IMR-90 (cell line): ENCODE data around the gene KIF15. TPM values are rescaled to one million over a fixed set of nuclear protein-coding genes. Genes with fewer than 3 reads are reported as not detected.
A peak's percentile ranks its signal among the peaks of the same experiment; 100 is the strongest.

ENCODE experiments used
- ATAC-seq: fragments of 200-7000 bp; cut with Tn5 transposase; 2 replicates; pipeline ENCODE4 v1.9.1; 2020; ENCODE audit warnings: low read depth, mild to moderate bottlenecking, moderate library complexity
- BruUV-seq: library from RNA; stranded (reverse); fragments of 400-500 nt; replicated peaks from 2 replicates; lab custom pipeline; 2021; lab: Mats Ljungman, UMichigan
- CTCF ChIA-PET: fragments of 300-600 bp; formaldehyde crosslinking; extraction: SDS; loops from one replicate; lab custom pipeline; 2021; ENCODE audit warnings: antibody characterized with exemption; lab: Yijun Ruan, JAX
- POLR2A ChIA-PET: fragments of 300-600 bp; sonication (Branson Sonifier 250); formaldehyde crosslinking; loops from one replicate; lab custom pipeline; 2022; ENCODE audit warnings: antibody characterized with exemption; ENCODE audit not compliant: unreplicated experiment; lab: Charles Lee
- DNase-seq: peaks from one replicate; pipeline ENCODE4 v3.0.0; 2013
- H2AFZ ChIP-seq: replicated peaks from 2 replicates; pipeline ENCODE3; 2013; ENCODE audit warnings: low read length, mild to moderate bottlenecking; ENCODE audit not compliant: poor library complexity
- H2AK5ac ChIP-seq: 2 replicates; pipeline ENCODE4 v1.6.1; 2013; ENCODE audit warnings: low read depth, low read length, inconsistent platforms
- H2AK9ac ChIP-seq: replicated peaks from 2 replicates; pipeline ENCODE3; 2013; ENCODE audit warnings: mild to moderate bottlenecking, low read depth, low read length, moderate library complexity; ENCODE audit not compliant: poor library complexity
- H2BK120ac ChIP-seq: 2 replicates; pipeline ENCODE4 v1.6.1; 2013; ENCODE audit warnings: low read depth, low read length, inconsistent platforms
- H2BK15ac ChIP-seq: 3 replicates; pipeline ENCODE4 v1.6.1; 2013; ENCODE audit warnings: low read depth, low read length, inconsistent platforms
- H2BK20ac ChIP-seq: 2 replicates; pipeline ENCODE4 v1.6.1; 2013; ENCODE audit warnings: low read depth, mild to moderate bottlenecking, inconsistent platforms, low read length, moderate library complexity
- H2BK5ac ChIP-seq: 2 replicates; pipeline ENCODE4 v1.6.1; 2013; ENCODE audit warnings: mild to moderate bottlenecking, low read depth, low read length, inconsistent platforms; ENCODE audit not compliant: poor library complexity, severe bottlenecking
- H3K14ac ChIP-seq: replicated peaks from 2 replicates; pipeline ENCODE4 v1.6.1; 2013; ENCODE audit warnings: low read depth, low read length, inconsistent platforms
- H3K18ac ChIP-seq: 2 replicates; pipeline ENCODE4 v1.6.1; 2013; ENCODE audit warnings: low read depth, low read length, control low read depth
- H3K23ac ChIP-seq: 2 replicates; pipeline ENCODE4 v1.6.1; 2013; ENCODE audit warnings: low read depth, low read length, inconsistent platforms
- H3K27ac ChIP-seq: 2 replicates; pipeline ENCODE4 v1.5.1; 2013; ENCODE audit warnings: mild to moderate bottlenecking, control low read depth, low read length; ENCODE audit not compliant: insufficient read depth
- H3K27me3 ChIP-seq: 2 replicates; pipeline ENCODE4 v1.6.1; 2013; ENCODE audit warnings: low read length; ENCODE audit not compliant: control insufficient read depth, insufficient read depth
- H3K36me3 ChIP-seq: 2 replicates; pipeline ENCODE4 v1.6.1; 2013; ENCODE audit warnings: low read length, mixed read lengths; ENCODE audit not compliant: control insufficient read depth, insufficient read depth
- H3K4ac ChIP-seq: 2 replicates; pipeline ENCODE4 v1.6.1; 2013; ENCODE audit warnings: low read depth, low read length, inconsistent platforms
- H3K4me1 ChIP-seq: 2 replicates; pipeline ENCODE4 v1.6.1; 2013; ENCODE audit warnings: low read length, mixed read lengths; ENCODE audit not compliant: control insufficient read depth, insufficient read depth
- H3K4me2 ChIP-seq: 2 replicates; pipeline ENCODE4 v1.6.1; 2013; ENCODE audit warnings: low read depth, mild to moderate bottlenecking, control low read depth, low read length, moderate library complexity
- H3K4me3 ChIP-seq: 2 replicates; pipeline ENCODE4 v1.5.1; 2013; ENCODE audit warnings: low read depth, mild to moderate bottlenecking, control low read depth, low read length, moderate library complexity; ENCODE audit not compliant: insufficient read depth
- H3K56ac ChIP-seq: 2 replicates; pipeline ENCODE4 v1.6.1; 2013; ENCODE audit warnings: low read length, inconsistent platforms; ENCODE audit not compliant: insufficient read depth; ENCODE audit errors: extremely low read depth
- H3K79me1 ChIP-seq, 2 experiments: 2 replicates each; pipeline ENCODE4 v1.6.1; 2013; ENCODE audit warnings: low read length in 2 of 2, inconsistent platforms in 1 of 2, low read depth in 1 of 2
- H3K9ac ChIP-seq: 2 replicates; pipeline ENCODE4 v1.6.1; 2013; ENCODE audit warnings: low read depth, low read length, control low read depth
- H3K9me1 ChIP-seq: 2 replicates; pipeline ENCODE4 v1.6.1; 2013; ENCODE audit warnings: low read length, inconsistent platforms; ENCODE audit not compliant: insufficient read depth
- H3K9me3 ChIP-seq: 2 replicates; pipeline ENCODE4 v1.6.1; 2013; ENCODE audit warnings: low read length; ENCODE audit not compliant: control insufficient read depth, insufficient read depth
- H4K20me1 ChIP-seq: 2 replicates; pipeline ENCODE4 v1.6.1; 2013; ENCODE audit warnings: low read length, inconsistent platforms; ENCODE audit not compliant: insufficient read depth
- H4K5ac ChIP-seq: 2 replicates; pipeline ENCODE4 v1.6.1; 2013; ENCODE audit warnings: mild to moderate bottlenecking, low read depth, low read length, control low read depth
- H4K8ac ChIP-seq, 2 experiments: 2 replicates each; pipeline ENCODE4 v1.6.1; 2013; ENCODE audit warnings: low read depth in 2 of 2, low read length in 2 of 2, control low read depth in 1 of 2, inconsistent platforms in 1 of 2
- H4K91ac ChIP-seq: 2 replicates; pipeline ENCODE4 v1.6.1; 2013; ENCODE audit warnings: low read depth, low read length, inconsistent platforms; ENCODE audit not compliant: insufficient read depth
- BHLHE40 ChIP-seq: fragments of 150-350 bp; IDR thresholded peaks from 2 replicates; pipeline ENCODE4 v1.6.1; 2016; ENCODE audit warnings: mild to moderate bottlenecking, low read depth, low read length
- CEBPB ChIP-seq: IDR thresholded peaks from 2 replicates; pipeline ENCODE4 v1.6.1; 2012; ENCODE audit warnings: low read depth, low read length, improper control_type of control experiment
- CHD1 ChIP-seq: IDR thresholded peaks from 2 replicates; pipeline ENCODE4 v1.6.1; 2012; ENCODE audit warnings: low read depth, low read length, improper control_type of control experiment
- MAZ ChIP-seq: IDR thresholded peaks from 2 replicates; pipeline ENCODE4 v1.6.1; 2012; ENCODE audit warnings: low read depth, mild to moderate bottlenecking, low read length, improper control_type of control experiment, moderate library complexity, borderline replicate concordance
- NFE2L2 ChIP-seq: fragments of 150-350 bp; IDR thresholded peaks from 2 replicates; pipeline ENCODE4 v1.6.1; 2016; ENCODE audit warnings: low read depth, mild to moderate bottlenecking, low read length
- POLR2A ChIP-seq: IDR thresholded peaks from 2 replicates; pipeline ENCODE4 v1.6.1; 2012; ENCODE audit warnings: mild to moderate bottlenecking, low read depth, low read length
- RAD21 ChIP-seq: IDR thresholded peaks from 2 replicates; pipeline ENCODE4 v1.6.1; 2012; ENCODE audit warnings: low read length, improper control_type of control experiment
- RCOR1 ChIP-seq: IDR thresholded peaks from 2 replicates; pipeline ENCODE4 v1.6.1; 2012; ENCODE audit warnings: mild to moderate bottlenecking, low read length, improper control_type of control experiment; ENCODE audit not compliant: insufficient replicate concordance
- RFX5 ChIP-seq: IDR thresholded peaks from 2 replicates; pipeline ENCODE4 v1.8.0; 2012; ENCODE audit warnings: low read depth, mild to moderate bottlenecking, low read length, moderate library complexity
- SMC3 ChIP-seq: fragments of 150-350 bp; IDR thresholded peaks from 2 replicates; pipeline ENCODE4 v1.6.1; 2016; ENCODE audit warnings: low read depth, mild to moderate bottlenecking, antibody characterized with exemption, low read length, moderate library complexity
- whole genome bisulfite sequencing, 2 experiments: methylation state at CpG; one replicate each; pipeline versions ENCODE4 v1.1.5 to v1.1.7; 2013; ENCODE audit warnings: missing lambda C conversion rate in 2 of 2; ENCODE audit not compliant: insufficient read length in 1 of 2; ENCODE audit errors: extremely low coverage in 2 of 2; 5-methylcytosine and 5-hydroxymethylcytosine counted together
- dilution Hi-C: fragments of 300-500 bp; cut with HindIII; formaldehyde crosslinking; loops from one replicate; pipeline ENCODE4 v1.14.3; 2018; ENCODE audit warnings: low sequenced_read_pairs; ENCODE audit not compliant: unreplicated experiment
- in situ Hi-C: fragments of 300-500 bp; cut with MboI; formaldehyde crosslinking; loops from 3 replicates; pipeline ENCODE4 v1.14.3; 2019; ENCODE audit warnings: low sequenced_read_pairs, inconsistent platforms, mixed read lengths
- intact Hi-C: fragments of 100-400 bp; cut with micrococcal nuclease; formaldehyde crosslinking; loops from 2 replicates; pipeline ENCODE4 v1.10.0; 2022
- polyA plus RNA-seq, 3 experiments: library from polyadenylated mRNA; depleted of rRNA; stranded (reverse); fragments of >200 nt; gene quantifications; 2 replicates each; pipeline ENCODE4 v1.2.3, GENCODE V29; 2012; ENCODE audit warnings: low replicate concordance in 1 of 3
- total RNA-seq: library from RNA; depleted of rRNA; stranded (reverse); fragments of >200 nt; gene quantifications from 2 replicates; pipeline ENCODE4 v1.2.3, GENCODE V29; 2012
- TF ChIP-seq, protein P1 (sequence below): fragments of 150-350 bp; IDR thresholded peaks from 2 replicates; pipeline ENCODE4 v1.6.1; 2016; ENCODE audit warnings: low read depth, mild to moderate bottlenecking, low read length, moderate library complexity, borderline replicate concordance

Gene KIF15
- total and polyA plus RNA-seq, 2 of the 4 experiments (the other 2 are of a cell fraction), result 3.7 to 8.4 TPM

DNA sequence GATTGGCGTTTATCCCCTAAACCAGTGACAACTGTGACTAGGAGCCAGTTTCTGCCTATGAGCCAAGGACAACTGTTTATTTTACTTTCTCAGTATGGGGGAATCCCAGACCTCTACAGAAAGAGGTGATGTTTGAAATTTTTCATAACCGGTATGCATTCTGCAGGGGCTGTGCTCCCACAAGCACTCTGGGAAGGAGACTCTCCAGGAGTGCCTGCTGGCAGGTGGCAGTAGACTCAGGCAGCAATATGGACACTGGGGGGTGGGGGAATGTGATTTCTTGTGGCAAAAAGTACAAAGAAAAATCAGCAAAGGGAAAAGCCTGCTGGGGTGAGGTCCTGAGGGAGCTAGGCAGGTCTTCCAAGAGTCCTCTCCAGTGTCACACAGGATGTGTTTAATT, 118.7 kb downstream of the KIF15 start:
- Histone ChIP-seq H3K4me2 (no peak overlapping the region), H3K4ac (no peak overlapping the region; the same call in 1 of the 2 replicates), H2AK9ac (no peak overlapping the region), H3K36me3 (no peaks in the 10 kb centered on the region), H3K18ac (no peak overlapping the region), H4K5ac (no peak overlapping the region), H2AK5ac (no peak overlapping the region), H2BK15ac (no peak overlapping the region), H3K9ac (no peak overlapping the region), H2BK20ac (no peak overlapping the region), H3K79me1 (peaks cover 0 to 4% of the 10 kb centered on the region in 2 experiments; a peak in 1 of 4 replicates), H3K23ac (no peak overlapping the region), H4K8ac (no peak overlapping the region), H4K91ac (no peak overlapping the region), H4K20me1 (no peaks in the 10 kb centered on the region), H3K4me1 (peaks cover 17% of the 10 kb centered on the region), H3K14ac (no peak overlapping the region), H3K27me3 (no peaks in the 10 kb centered on the region), H2AFZ (no peak overlapping the region), H3K4me3 (no peak overlapping the region), H3K56ac (no peak overlapping the region), H3K27ac (no peak overlapping the region), H2BK120ac (no peak overlapping the region), H2BK5ac (no peak overlapping the region), H3K9me1 (peaks cover 19% of the 10 kb centered on the region), H3K9me3 (peaks cover 3% of the 10 kb centered on the region; the same call in 1 of the 2 replicates)
- ChIA-PET POLR2A (no interaction called here), CTCF (no interaction called here)
- dilution Hi-C loops (no loop called here), in situ Hi-C loops (loop anchor here (25.0 kb wide), 1 partner anchor 543 kb away; the partner anchor contains the start of gene TCAIM), intact Hi-C loops (no loop called here)
- DNase-seq (peak; percentile 41), ATAC-seq (peak; percentile 51)
- no CpG with 5 or more reads among the region's 2 CpGs for WGBS, 2 experiments
- no peak for TF ChIP-seq BHLHE40
- TF ChIP-seq, protein P1, sequence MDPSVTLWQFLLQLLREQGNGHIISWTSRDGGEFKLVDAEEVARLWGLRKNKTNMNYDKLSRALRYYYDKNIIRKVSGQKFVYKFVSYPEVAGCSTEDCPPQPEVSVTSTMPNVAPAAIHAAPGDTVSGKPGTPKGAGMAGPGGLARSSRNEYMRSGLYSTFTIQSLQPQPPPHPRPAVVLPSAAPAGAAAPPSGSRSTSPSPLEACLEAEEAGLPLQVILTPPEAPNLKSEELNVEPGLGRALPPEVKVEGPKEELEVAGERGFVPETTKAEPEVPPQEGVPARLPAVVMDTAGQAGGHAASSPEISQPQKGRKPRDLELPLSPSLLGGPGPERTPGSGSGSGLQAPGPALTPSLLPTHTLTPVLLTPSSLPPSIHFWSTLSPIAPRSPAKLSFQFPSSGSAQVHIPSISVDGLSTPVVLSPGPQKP, result no peak
- TF ChIP-seq CHD1, result no peak
- no peak for TF ChIP-seq RCOR1
- TF ChIP-seq RFX5, result no peak
- TF ChIP-seq MAZ, result no peak
- no peak for TF ChIP-seq POLR2A
- no peak for TF ChIP-seq RAD21
- TF ChIP-seq CEBPB, result no peak
- TF ChIP-seq SMC3, result no peak
- no peak for TF ChIP-seq NFE2L2
- no TSS peak for BruUV-seq
